Naive thymus-derived CD8-positive, alpha-beta T cell (primary cell): ENCODE measurements around the gene MOB1B. TPM values are rescaled to one million over a fixed set of nuclear protein-coding genes. Genes with fewer than 3 reads are reported as not detected.

Experiments
- ATAC-seq, 2 donors: fragments of 150-1000 bp; cut with Tn5 transposase in 1 of 2; sonication (Bioruptor Pico), chemical (Tn5 transposase) in 1 of 2; 1 replicate in 1 of 2; 2 replicates in 1 of 2; pipeline ENCODE4 v1.10.0; 2021; ENCODE audit warnings: mild to moderate bottlenecking in 2 of 2, moderate library complexity in 2 of 2
- POLR2A ChIA-PET: fragments of 350-600 bp; sonication (Branson Sonifier 250); formaldehyde crosslinking; loops from one replicate; lab custom pipeline; 2021; ENCODE audit warnings: antibody characterized with exemption; lab: Charles Lee
- DNase-seq, 10 donors: peaks; one replicate each; pipeline versions ENCODE4 v3.0.0 to v3.0.0-alpha.2; 2020 to 2022
- H3K27ac Mint-ChIP-seq, 10 donors: one replicate each; pipeline ENCODE4 v1.8.0; 2020 to 2022; ENCODE audit warnings: mild to moderate bottlenecking in 10 of 10, mixed read lengths in 10 of 10, moderate library complexity in 4 of 10, inconsistent platforms in 1 of 10
- H3K27me3 Mint-ChIP-seq, 5 donors: one replicate each; pipeline ENCODE4 v1.8.0; 2021 to 2022; ENCODE audit warnings: mixed read lengths in 5 of 5
- H3K36me3 Mint-ChIP-seq, 3 donors: one replicate each; pipeline ENCODE4 v1.8.0; 2020 to 2022; ENCODE audit warnings: mixed read lengths in 3 of 3, mild to moderate bottlenecking in 2 of 3, inconsistent platforms in 1 of 3
- H3K4me1 Mint-ChIP-seq, 4 donors: one replicate each; pipeline ENCODE4 v1.8.0; 2021 to 2022; ENCODE audit warnings: mixed read lengths in 4 of 4
- H3K4me3 Mint-ChIP-seq, 10 donors: one replicate each; pipeline ENCODE4 v1.8.0; 2020 to 2022; ENCODE audit warnings: mild to moderate bottlenecking in 10 of 10, mixed read lengths in 10 of 10, moderate library complexity in 6 of 10, inconsistent platforms in 1 of 10
- H3K9me3 Mint-ChIP-seq, 9 donors: one replicate each; pipeline ENCODE4 v1.8.0; 2020 to 2022; ENCODE audit warnings: mixed read lengths in 9 of 9, mild to moderate bottlenecking in 3 of 9, inconsistent platforms in 1 of 9, moderate library complexity in 1 of 9
- polyA plus RNA-seq, 3 donors: library from polyadenylated mRNA; unstranded; fragments of 300-500 nt; fragmentation: Illumina TruSeq; gene quantifications; one replicate each; pipeline ENCODE4 v1.2.3, GENCODE V29; 2021
- total RNA-seq, 8 experiments: library from RNA in 2 of 8; stranded (reverse) in 2 of 8; gene quantifications; one replicate each; pipeline ENCODE4 v1.2.3 and lab custom pipeline; 2021 to 2026

The MOB1B gene
- total and polyA plus RNA-seq, 5 experiments from 2014 or later, result 1.6 to 16.0 (median 2.0) TPM

GRCh38 chr4:70938086-70938485, 35.9 kb downstream of the MOB1B start:
- H3K4me1 Mint-ChIP-seq, result peaks cover 9 to 26% (median 22%) of the 10 kb centered on the region in 4 donors
- DNase-seq (no peak), ATAC-seq (no peak)
- peaks cover 0 to 13% (median 6%) of the 10 kb centered on the region in 3 donors for H3K36me3 Mint-ChIP-seq
- H3K27me3 Mint-ChIP-seq, result no peaks in the 10 kb centered on the region
- H3K9me3 Mint-ChIP-seq, result peaks cover 0 to 3% (median 0%) of the 10 kb centered on the region in 9 donors
- peak overlapping the region in 1 of 10 donors; percentile 66 for H3K27ac Mint-ChIP-seq
- POLR2A ChIA-PET, result no interaction called here
- no peak overlapping the region for H3K4me3 Mint-ChIP-seq

DNA sequence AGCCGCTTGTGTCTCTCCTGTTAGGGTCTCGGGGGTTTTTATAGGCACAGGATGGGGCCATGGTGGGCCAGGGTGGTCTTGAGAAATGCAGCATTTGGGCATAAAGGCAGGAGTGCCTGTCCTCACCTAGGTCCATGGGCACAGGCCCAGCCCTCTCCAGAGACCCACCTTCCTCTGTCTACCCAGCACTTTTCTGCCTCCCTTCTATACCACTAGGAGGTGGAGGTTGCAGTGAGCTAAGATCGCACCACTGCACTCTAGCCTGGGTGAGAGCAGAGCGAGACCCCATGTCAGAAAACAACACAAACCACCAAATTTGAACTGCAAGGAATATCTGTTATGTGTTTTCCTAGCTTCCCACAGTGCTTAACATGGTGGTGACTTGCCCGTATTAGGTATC, 38.0 kb downstream of the MOB1B start:
- POLR2A ChIA-PET, result no interaction called here
- ATAC-seq (no peak), DNase-seq (no peak)
- Mint-ChIP-seq H3K4me3 (no peak overlapping the region), H3K4me1 (peaks cover 13 to 33% (median 31%) of the 10 kb centered on the region in 4 donors), H3K36me3 (peaks cover 0 to 23% (median 12%) of the 10 kb centered on the region in 3 donors), H3K27ac (peak overlapping the region in 1 of 10 donors; percentile 38), H3K27me3 (no peaks in the 10 kb centered on the region), H3K9me3 (peaks cover 0 to 3% (median 0%) of the 10 kb centered on the region in 9 donors)

DNA sequence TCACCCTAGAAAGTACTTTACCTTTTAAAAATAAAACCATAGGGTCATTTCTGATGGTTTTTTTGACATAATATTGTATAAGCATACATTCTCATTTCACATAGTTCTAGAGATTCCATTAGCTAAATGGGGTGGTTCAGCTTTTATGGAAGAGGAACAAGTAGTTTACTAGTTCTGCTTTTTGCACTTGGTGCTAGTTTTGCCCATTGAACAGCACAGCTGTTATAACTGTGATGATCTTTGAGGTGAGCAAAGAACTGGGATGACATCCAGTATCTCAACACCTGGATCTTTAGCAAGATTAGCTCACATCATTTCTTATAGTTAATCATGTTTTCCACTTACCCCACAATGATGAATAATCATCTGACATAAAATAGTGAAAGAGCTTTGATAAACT, 40.9 kb downstream of the MOB1B start:
- H3K4me3 Mint-ChIP-seq, result no peak overlapping the region
- no peak for DNase-seq
- peaks cover 10 to 41% (median 21%) of the 10 kb centered on the region in 4 donors for H3K4me1 Mint-ChIP-seq
- POLR2A ChIA-PET, result no interaction called here
- H3K27ac Mint-ChIP-seq, result no peak overlapping the region
- ATAC-seq, result no peak
- peaks cover 0 to 23% (median 12%) of the 10 kb centered on the region in 3 donors for H3K36me3 Mint-ChIP-seq
- no peaks in the 10 kb centered on the region for H3K27me3 Mint-ChIP-seq
- H3K9me3 Mint-ChIP-seq, result peaks cover 0 to 1% (median 0%) of the 10 kb centered on the region in 9 donors

DNA sequence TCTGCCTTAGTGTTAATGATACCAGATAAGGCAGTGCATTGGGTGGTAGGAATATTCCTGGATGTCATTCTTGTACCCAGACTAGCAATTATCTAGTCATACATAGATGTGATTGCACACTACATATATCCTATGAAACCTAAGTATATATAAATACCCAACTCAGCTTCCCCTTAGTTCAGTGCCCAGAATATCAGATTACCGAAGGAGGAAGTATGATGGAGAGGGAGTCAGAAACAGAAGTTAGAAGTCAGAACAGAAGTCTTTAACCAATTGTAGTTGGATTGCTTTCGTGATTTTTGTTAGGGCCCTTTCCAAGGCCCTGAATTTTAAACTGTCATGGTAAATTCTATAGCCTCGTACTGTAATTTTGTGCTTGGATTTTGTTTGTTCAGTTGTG, 42.9 kb downstream of the MOB1B start:
- POLR2A ChIA-PET, result no interaction called here
- peaks cover 0 to 21% (median 11%) of the 10 kb centered on the region in 3 donors for H3K36me3 Mint-ChIP-seq
- ATAC-seq, result no peak
- DNase-seq, result no peak
- no peaks in the 10 kb centered on the region for H3K27me3 Mint-ChIP-seq
- peak overlapping the region in 2 of 10 donors; percentile 35 to 59 for H3K27ac Mint-ChIP-seq
- H3K4me1 Mint-ChIP-seq, result peaks cover 8 to 51% (median 28%) of the 10 kb centered on the region in 4 donors
- H3K9me3 Mint-ChIP-seq, result peaks cover 0 to 1% (median 0%) of the 10 kb centered on the region in 9 donors
- H3K4me3 Mint-ChIP-seq, result no peak overlapping the region

DNA sequence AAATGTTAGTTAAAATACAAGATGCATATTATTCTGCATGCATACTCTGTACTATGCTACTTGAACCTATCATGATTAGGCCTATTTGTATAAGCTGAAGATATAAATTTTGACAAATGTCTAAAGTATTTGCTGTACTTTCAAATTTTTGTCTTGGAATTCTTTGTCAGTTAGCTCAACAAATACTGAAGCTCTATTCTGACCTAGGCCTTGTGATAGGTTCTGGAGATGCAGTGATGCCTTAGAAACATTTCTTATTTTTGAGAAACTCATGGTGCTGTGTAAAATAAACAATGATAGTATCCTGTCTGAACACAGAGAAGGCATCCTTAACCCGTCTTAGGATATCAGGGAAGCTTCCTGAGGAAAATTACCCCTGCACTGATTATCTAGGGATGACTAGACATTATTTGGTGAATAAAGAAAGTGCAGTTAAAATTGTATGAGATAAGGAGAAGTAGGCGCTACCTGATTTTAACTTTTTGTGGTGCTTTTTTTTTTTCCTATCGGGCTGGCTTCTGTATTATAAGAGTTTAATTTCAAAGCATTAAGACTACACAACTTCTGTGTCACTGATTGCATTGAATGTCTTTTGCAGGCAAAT, 43.4 kb downstream of the MOB1B start:
- Mint-ChIP-seq H3K27me3 (no peaks in the 10 kb centered on the region), H3K36me3 (peaks cover 0 to 19% (median 10%) of the 10 kb centered on the region in 3 donors), H3K9me3 (peaks cover 0 to 1% (median 0%) of the 10 kb centered on the region in 9 donors), H3K4me1 (peaks cover 7 to 51% (median 26%) of the 10 kb centered on the region in 4 donors), H3K27ac (peak overlapping the region in 3 of 10 donors; percentile 10 to 59 (median 35)), H3K4me3 (no peak overlapping the region)
- POLR2A ChIA-PET, result interaction anchor here (0.7 kb wide), 1 partner anchor 48 kb away, joined by 3 read pairs; the partner anchor contains the start of gene DCK
- ATAC-seq (no peak), DNase-seq (no peak)

DNA sequence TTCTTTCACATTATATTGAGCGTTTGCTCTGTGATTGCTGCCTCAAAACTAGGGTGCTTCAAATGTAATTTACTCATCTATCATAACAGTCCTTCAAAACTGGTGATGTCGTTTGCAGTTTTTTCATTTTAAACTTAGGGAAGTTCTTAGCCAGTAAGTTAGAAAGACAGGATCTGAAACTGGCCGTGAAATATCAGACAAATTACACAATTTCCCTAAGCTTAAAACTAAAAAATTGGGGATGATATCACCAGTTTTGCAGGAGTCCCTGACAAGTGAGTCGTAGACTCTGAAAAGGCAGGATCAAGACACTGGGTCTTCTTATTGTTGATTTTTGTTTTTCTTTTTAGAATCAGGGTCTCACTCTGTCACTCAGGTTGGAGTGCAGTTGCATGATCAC, 44.8 kb downstream of the MOB1B start:
- peaks cover 0 to 12% (median 7%) of the 10 kb centered on the region in 3 donors for H3K36me3 Mint-ChIP-seq
- no peak overlapping the region for H3K4me3 Mint-ChIP-seq
- H3K4me1 Mint-ChIP-seq, result peaks cover 7 to 51% (median 27%) of the 10 kb centered on the region in 4 donors
- H3K27me3 Mint-ChIP-seq, result no peaks in the 10 kb centered on the region
- POLR2A ChIA-PET, result no interaction called here
- H3K27ac Mint-ChIP-seq, result no peak overlapping the region
- no peak for DNase-seq
- no peak for ATAC-seq
- no peaks in the 10 kb centered on the region for H3K9me3 Mint-ChIP-seq

DNA sequence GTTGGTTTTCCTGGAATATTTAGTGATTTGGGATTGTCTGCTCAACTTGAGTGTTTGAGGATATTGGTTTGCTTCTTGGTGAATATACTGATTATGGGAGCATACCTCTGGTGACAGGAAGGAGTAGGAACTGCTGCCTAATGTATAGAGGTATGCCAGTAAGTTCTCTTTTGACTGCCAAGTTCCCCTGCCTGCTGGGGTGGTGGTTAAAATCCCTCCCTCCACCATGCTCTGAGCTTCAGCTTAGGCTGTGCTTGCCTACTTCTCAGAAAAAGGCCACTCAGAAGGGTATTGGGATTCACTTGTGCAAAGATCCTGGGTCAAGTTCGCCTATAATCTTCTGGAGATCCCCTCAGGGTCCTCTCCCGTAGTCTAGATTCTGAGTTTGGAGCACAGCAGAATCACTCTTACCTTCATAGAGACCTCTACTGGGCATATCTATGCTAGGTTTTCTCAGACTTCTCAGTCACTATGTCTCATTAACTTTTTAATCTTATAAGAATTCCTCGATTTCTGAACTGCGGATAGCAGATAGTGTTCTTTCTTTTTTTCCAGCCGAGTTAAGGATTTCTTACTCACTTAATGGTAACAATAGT, 46.6 kb downstream of the MOB1B start:
- no peak overlapping the region for H3K4me3 Mint-ChIP-seq
- DNase-seq, result no peak
- no peak for ATAC-seq
- H3K36me3 Mint-ChIP-seq, result peaks cover 0 to 9% (median 0%) of the 10 kb centered on the region in 3 donors
- no peaks in the 10 kb centered on the region for H3K9me3 Mint-ChIP-seq
- peak overlapping the region in 3 of 10 donors; percentile 19 to 69 (median 27) for H3K27ac Mint-ChIP-seq
- POLR2A ChIA-PET, result no interaction called here
- no peaks in the 10 kb centered on the region for H3K27me3 Mint-ChIP-seq
- H3K4me1 Mint-ChIP-seq, result peaks cover 7 to 45% (median 27%) of the 10 kb centered on the region in 4 donors

DNA sequence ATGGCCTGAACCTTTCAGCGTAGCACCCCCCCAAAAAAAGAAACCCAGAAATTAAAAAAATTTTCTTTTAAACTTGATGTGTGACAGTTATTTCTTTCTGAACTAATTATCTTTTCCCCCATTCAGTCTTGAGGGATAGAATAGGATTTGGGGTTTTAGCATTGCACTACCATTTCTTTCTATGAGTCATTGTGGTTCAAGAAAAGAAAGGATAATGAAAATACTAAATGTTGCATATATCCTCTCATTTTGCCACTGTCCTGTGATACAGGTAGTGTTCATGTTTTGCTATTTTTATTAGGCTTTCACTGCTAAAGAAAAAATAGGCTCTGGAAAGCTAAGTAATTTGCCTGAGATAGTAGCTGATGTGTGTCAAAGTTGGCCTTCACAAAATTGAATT, 51.9 kb downstream of the MOB1B start:
- Mint-ChIP-seq H3K27ac (no peak overlapping the region), H3K4me1 (peaks cover 5 to 18% (median 11%) of the 10 kb centered on the region in 4 donors), H3K36me3 (peaks cover 0 to 5% (median 2%) of the 10 kb centered on the region in 3 donors), H3K9me3 (no peaks in the 10 kb centered on the region), H3K27me3 (no peaks in the 10 kb centered on the region), H3K4me3 (no peak overlapping the region)
- ATAC-seq, result no peak
- POLR2A ChIA-PET, result no interaction called here
- DNase-seq, result no peak

DNA sequence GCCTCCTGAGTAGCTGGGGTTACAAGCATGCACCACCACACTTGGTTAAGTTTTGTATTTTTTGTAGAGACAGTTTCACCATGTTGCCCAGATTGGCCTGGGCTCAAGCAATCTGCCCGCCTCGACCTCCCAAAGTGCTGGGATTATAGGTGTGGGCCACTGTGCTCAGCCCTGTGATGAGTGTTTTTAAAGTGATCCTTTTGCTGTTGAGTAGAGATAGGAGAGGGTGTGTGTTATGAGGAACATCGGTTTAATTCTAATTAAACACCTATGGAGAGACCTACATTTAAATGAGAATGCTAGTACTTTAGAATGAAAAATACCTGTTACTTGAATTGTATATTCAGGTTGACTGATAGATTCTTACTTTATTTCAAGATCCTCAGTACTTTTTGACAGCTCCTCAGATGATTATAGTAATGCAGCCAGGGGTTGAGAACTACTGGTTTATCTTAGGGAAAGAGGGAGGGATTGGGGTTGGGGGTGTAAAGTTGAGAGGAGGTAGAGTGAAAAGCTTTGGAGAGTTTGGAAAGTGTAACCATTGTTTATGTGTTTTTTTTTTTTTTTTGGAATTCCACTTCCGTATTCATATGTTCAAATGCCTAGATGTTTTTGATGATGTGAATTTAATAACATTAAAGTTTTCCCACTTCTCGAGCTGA, 54.5 kb downstream of the MOB1B start:
- peak overlapping the region in 4 of 10 donors; percentile 1 to 72 (median 28) for H3K27ac Mint-ChIP-seq
- POLR2A ChIA-PET, result interaction anchor here (0.5 kb wide), 1 partner anchor 9 kb away, joined by 4 read pairs; no protein-coding TSS in a partner anchor
- no peak overlapping the region for H3K4me3 Mint-ChIP-seq
- DNase-seq, result no peak
- no peaks in the 10 kb centered on the region for H3K9me3 Mint-ChIP-seq
- ATAC-seq, result no peak
- peaks cover 0 to 13% (median 6%) of the 10 kb centered on the region in 3 donors for H3K36me3 Mint-ChIP-seq
- peaks cover 0 to 10% (median 6%) of the 10 kb centered on the region in 4 donors for H3K4me1 Mint-ChIP-seq
- no peaks in the 10 kb centered on the region for H3K27me3 Mint-ChIP-seq

DNA sequence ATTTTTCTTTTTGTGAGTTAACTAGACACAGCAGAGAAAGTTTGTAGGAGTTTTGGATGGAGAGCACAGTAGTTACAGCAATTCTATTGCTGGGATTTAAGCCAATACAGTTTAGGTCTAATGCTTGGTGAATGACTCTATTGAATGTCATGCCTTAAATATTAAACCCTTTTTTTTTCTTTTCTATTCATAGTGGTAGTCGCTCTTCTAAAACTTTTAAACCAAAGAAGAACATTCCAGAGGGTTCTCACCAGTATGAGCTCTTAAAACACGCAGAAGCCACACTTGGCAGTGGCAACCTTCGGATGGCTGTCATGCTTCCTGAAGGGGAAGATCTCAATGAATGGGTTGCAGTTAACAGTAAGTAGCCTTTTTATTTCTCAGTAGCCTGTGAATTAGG, 56.5 kb downstream of the MOB1B start:
- DNase-seq (no peak), ATAC-seq (no peak)
- no peaks in the 10 kb centered on the region for H3K27me3 Mint-ChIP-seq
- H3K36me3 Mint-ChIP-seq, result peaks cover 0 to 20% (median 6%) of the 10 kb centered on the region in 3 donors
- peaks cover 0 to 8% (median 4%) of the 10 kb centered on the region in 4 donors for H3K4me1 Mint-ChIP-seq
- H3K27ac Mint-ChIP-seq, result no peak overlapping the region
- no peak overlapping the region for H3K4me3 Mint-ChIP-seq
- H3K9me3 Mint-ChIP-seq, result no peaks in the 10 kb centered on the region
- POLR2A ChIA-PET, result no interaction called here

- no peak for DNase-seq
- no peaks in the 10 kb centered on the region for H3K9me3 Mint-ChIP-seq
- H3K4me3 Mint-ChIP-seq, result no peak overlapping the region
- peaks cover 0 to 21% (median 0%) of the 10 kb centered on the region in 3 donors for H3K36me3 Mint-ChIP-seq
- ATAC-seq, result no peak
- peaks cover 4 to 21% (median 18%) of the 10 kb centered on the region in 4 donors for H3K4me1 Mint-ChIP-seq
- POLR2A ChIA-PET, result no interaction called here
- no peaks in the 10 kb centered on the region for H3K27me3 Mint-ChIP-seq
- H3K27ac Mint-ChIP-seq, result peak overlapping the region in 4 of 10 donors; percentile 14 to 65 (median 34)
Observed at GRCh38 chr4:70969076-70969475, 66.9 kb downstream of the MOB1B start.

GRCh38 chr4:70976252-70976651, 74.1 kb downstream of the MOB1B start:
- H3K36me3 Mint-ChIP-seq, result peaks cover 0 to 49% (median 5%) of the 10 kb centered on the region in 3 donors
- H3K4me1 Mint-ChIP-seq, result peaks cover 0 to 14% (median 5%) of the 10 kb centered on the region in 4 donors
- POLR2A ChIA-PET, result no interaction called here
- no peak overlapping the region for H3K27ac Mint-ChIP-seq
- DNase-seq (no peak), ATAC-seq (no peak)
- H3K9me3 Mint-ChIP-seq, result no peaks in the 10 kb centered on the region
- H3K4me3 Mint-ChIP-seq, result no peak overlapping the region
- no peaks in the 10 kb centered on the region for H3K27me3 Mint-ChIP-seq
